GM12892 (cell line): ENCODE data around the gene ZNF683.

ENCODE experiments used
- POLR2A ChIP-seq: IDR thresholded peaks from 2 replicates; pipeline ENCODE4 v1.6.1; 2011; ENCODE audit warnings: low read depth, low read length, control low read depth
- POLR2AphosphoS5 ChIP-seq: IDR thresholded peaks from 2 replicates; pipeline ENCODE4 v1.6.1; 2011; ENCODE audit warnings: low read depth, low read length, control low read depth
- TAF1 ChIP-seq: IDR thresholded peaks from 2 replicates; pipeline ENCODE4 v1.6.1; 2011; ENCODE audit warnings: low read depth, mild to moderate bottlenecking, control low read depth, low read length, borderline replicate concordance

GRCh38 chr1:26368486-26368885 is 4.1 kb downstream of the ZNF683 start:
- no peak for TF ChIP-seq POLR2A
- TF ChIP-seq TAF1, result no peak
- TF ChIP-seq POLR2AphosphoS5, result no peak
